ENCODE data around the gene FMNL2.
A peak's percentile ranks its signal among the peaks of the same experiment; 100 is the strongest.

Gene FMNL2

DNA sequence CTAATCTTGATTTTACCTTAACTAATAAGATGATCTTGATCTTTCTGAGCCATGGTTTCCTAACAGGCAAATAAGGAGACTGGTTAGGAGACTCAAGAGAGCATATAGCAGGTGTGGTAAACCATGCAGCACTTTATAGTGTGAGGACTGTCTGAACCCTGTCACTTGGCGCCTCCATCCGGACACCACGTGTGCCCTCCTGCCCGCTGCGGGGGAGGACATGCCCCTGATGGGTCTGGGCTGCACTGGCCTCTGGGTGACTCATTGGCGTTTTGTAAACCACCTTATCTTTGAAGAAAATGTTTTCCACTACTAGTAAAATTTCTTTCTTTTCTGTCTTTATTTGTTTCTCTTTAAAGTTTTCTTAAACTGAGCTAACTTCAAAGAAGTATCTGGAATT lies 131.1 kb downstream of the FMNL2 start:
- Histone ChIP-seq H3K9ac (ENCODE audit: low read length) (no peak overlapping the region), H3K4ac (ENCODE audit: low read depth in 1 of 2, low read length in 2 of 2) (no peak overlapping the region), H2BK5ac (ENCODE audit: low read depth, low read length, poor library complexity, severe bottlenecking) (no peak overlapping the region), H2AFZ (ENCODE audit: low read depth, low read length) (no peak overlapping the region), H3K79me1 (replicated peaks; ENCODE audit: low read length, poor library complexity, severe bottlenecking) (peaks cover 12% of the 10 kb centered on the region), H3K27ac (ENCODE audit: low read length, poor library complexity, severe bottlenecking) (no peak overlapping the region), H3K9me3 (ENCODE audit: control insufficient read depth, low read length) (no peaks in the 10 kb centered on the region), H3K27me3 (ENCODE audit: control insufficient read depth in 1 of 2, insufficient read depth in 1 of 2, low read length in 2 of 2) (no peaks in the 10 kb centered on the region), H3K14ac (ENCODE audit: low read length in 2 of 2) (peak overlapping the region in 1 of 2 experiments; percentile 87), H3K4me1 (ENCODE audit: control insufficient read depth, insufficient read depth, low read depth, low read length) (peaks cover 8% of the 10 kb centered on the region), H4K8ac (ENCODE audit: low read length) (no peak overlapping the region), H2BK15ac (ENCODE audit: low read depth, poor library complexity, severe bottlenecking) (no peak overlapping the region), H2BK12ac (ENCODE audit: low read length in 2 of 2) (no peak overlapping the region), H2BK120ac (ENCODE audit: low read depth, low read length) (no peak overlapping the region), H3K4me3 (ENCODE audit: insufficient read depth in 1 of 2, low read depth in 1 of 2, low read length in 2 of 2) (no peak overlapping the region), H3K23ac (ENCODE audit: low read length in 2 of 2) (no peak overlapping the region), H3K4me2 (ENCODE audit: low read length, poor library complexity, severe bottlenecking) (no peak overlapping the region), H4K91ac (ENCODE audit: low read length) (peak overlapping the region; percentile 18), H3K36me3 (ENCODE audit: control insufficient read depth in 1 of 2, insufficient read depth in 2 of 2, low read depth in 1 of 2, low read length in 2 of 2) (no peaks in the 10 kb centered on the region), H2AK5ac (ENCODE audit: low read length, severe bottlenecking) (no peak overlapping the region), H3K18ac (ENCODE audit: low read depth in 1 of 2, low read length in 2 of 2) (no peak overlapping the region)
- WGBS = 55% methylated on average over 3 of the region's 6 CpGs
- peak; percentile 59 for DNase-seq

DNA sequence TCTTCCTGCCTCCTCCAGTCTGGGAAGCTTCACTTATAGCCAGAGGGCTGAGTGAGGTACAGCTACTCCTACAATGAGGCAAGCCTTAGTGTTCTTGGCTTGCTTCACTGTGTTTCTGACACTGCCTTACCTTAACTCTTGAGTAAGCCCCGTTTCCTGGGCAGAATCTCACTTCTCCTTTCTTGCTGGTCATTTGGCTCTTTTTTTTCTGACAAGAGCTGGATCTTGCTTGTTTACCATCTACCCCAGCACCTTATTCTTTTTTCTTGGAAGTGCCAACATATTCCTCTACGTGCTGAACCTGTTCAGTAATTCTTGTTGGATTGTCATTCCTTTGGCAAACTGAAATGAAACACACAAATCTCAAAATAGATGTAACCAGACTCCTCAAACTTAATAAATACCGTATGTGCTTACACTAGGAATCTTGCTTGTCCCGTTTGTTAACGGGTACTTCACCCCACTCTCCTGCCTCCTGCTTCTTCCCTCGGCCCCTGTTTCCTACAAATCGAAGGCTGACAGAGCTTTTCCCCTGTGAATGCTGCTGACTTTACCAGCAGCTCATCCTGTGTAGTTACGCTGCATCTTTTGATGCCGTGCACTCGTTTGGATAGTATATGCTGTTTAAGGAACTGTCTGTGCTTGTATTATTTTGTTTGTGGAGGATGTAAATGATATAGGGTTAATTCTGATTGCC lies 132.2 kb downstream of the FMNL2 start:
- H2BK5ac ChIP-seq (ENCODE audit: low read depth, low read length, poor library complexity, severe bottlenecking) = no peak overlapping the region
- no peak overlapping the region for H3K4me2 ChIP-seq (ENCODE audit: low read length, poor library complexity, severe bottlenecking)
- H3K4ac ChIP-seq (ENCODE audit: low read depth in 1 of 2, low read length in 2 of 2) = peak overlapping the region in 1 of 2 experiments; percentile 24
- H2BK120ac ChIP-seq (ENCODE audit: low read depth, low read length) = no peak overlapping the region
- H3K27ac ChIP-seq (ENCODE audit: low read length, poor library complexity, severe bottlenecking) = no peak overlapping the region
- H2AK5ac ChIP-seq (ENCODE audit: low read length, severe bottlenecking) = no peak overlapping the region
- H3K14ac ChIP-seq (ENCODE audit: low read length in 2 of 2) = no peak overlapping the region
- no peak overlapping the region for H2BK12ac ChIP-seq (ENCODE audit: low read length in 2 of 2)
- no peak overlapping the region for H3K23ac ChIP-seq (ENCODE audit: low read length in 2 of 2)
- peak overlapping the region; percentile 34 for H3K9ac ChIP-seq (ENCODE audit: low read length)
- no peaks in the 10 kb centered on the region for H3K9me3 ChIP-seq (ENCODE audit: control insufficient read depth, low read length)
- H3K79me1 ChIP-seq (replicated peaks; ENCODE audit: low read length, poor library complexity, severe bottlenecking) = peaks cover 12% of the 10 kb centered on the region
- H3K18ac ChIP-seq (ENCODE audit: low read depth in 1 of 2, low read length in 2 of 2) = peak overlapping the region in 1 of 2 experiments; percentile 67
- peak overlapping the region in 1 of 2 experiments; percentile 38 for H3K4me3 ChIP-seq (ENCODE audit: insufficient read depth in 1 of 2, low read depth in 1 of 2, low read length in 2 of 2)
- H3K4me1 ChIP-seq (ENCODE audit: control insufficient read depth, insufficient read depth, low read depth, low read length) = peaks cover 8% of the 10 kb centered on the region
- H3K36me3 ChIP-seq (ENCODE audit: control insufficient read depth in 1 of 2, insufficient read depth in 2 of 2, low read depth in 1 of 2, low read length in 2 of 2) = no peaks in the 10 kb centered on the region
- H4K91ac ChIP-seq (ENCODE audit: low read length) = no peak overlapping the region
- no peaks in the 10 kb centered on the region for H3K27me3 ChIP-seq (ENCODE audit: control insufficient read depth in 1 of 2, insufficient read depth in 1 of 2, low read length in 2 of 2)
- H4K8ac ChIP-seq (ENCODE audit: low read length) = no peak overlapping the region
- 83% methylated on average over 10 of the region's 10 CpGs for WGBS
- DNase-seq = no peak
- H2BK15ac ChIP-seq (ENCODE audit: low read depth, poor library complexity, severe bottlenecking) = no peak overlapping the region
- no peak overlapping the region for H2AFZ ChIP-seq (ENCODE audit: low read depth, low read length)

DNA sequence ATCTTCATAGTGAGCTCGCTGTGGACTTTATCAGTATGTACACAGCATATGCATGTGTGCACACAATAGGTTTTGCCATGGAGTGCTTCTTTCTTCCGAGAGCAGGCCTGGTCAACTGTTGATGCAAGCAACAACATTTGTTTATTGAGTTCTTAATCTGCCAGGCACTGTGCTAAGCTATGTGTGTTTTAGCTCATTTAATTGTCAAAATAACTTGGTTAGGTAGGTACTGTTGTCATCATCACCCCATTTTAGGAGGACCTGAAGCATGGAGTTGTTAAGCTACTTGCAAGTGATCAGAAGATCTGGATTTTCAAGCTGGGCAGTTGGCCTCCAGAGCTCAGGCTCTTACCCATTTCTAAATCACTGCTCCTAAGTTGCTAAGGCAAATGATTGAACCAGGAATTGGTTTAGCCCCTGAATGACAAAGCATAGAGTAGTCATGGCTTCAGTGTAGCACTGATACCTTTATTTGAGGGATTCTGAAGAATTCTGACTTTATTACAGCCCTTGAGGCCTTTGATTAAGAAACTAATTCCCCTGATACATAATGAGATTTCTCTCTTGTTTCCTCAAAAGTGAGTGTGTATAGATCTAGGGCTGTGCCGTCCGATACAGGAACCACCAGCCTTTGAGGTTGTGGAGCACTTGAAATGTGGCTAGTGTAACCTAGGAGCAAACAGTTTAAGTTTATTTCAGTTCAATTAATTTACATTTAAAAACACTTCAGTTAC lies 132.9 kb downstream of the FMNL2 start:
- H2BK12ac ChIP-seq (ENCODE audit: low read length in 2 of 2) = no peak overlapping the region
- H3K27ac ChIP-seq (ENCODE audit: low read length, poor library complexity, severe bottlenecking) = no peak overlapping the region
- H3K4me2 ChIP-seq (ENCODE audit: low read length, poor library complexity, severe bottlenecking) = no peak overlapping the region
- no peak overlapping the region for H3K14ac ChIP-seq (ENCODE audit: low read length in 2 of 2)
- no peak overlapping the region for H3K18ac ChIP-seq (ENCODE audit: low read depth in 1 of 2, low read length in 2 of 2)
- no peak overlapping the region for H4K8ac ChIP-seq (ENCODE audit: low read length)
- no peaks in the 10 kb centered on the region for H3K9me3 ChIP-seq (ENCODE audit: control insufficient read depth, low read length)
- H3K9ac ChIP-seq (ENCODE audit: low read length) = peak overlapping the region; percentile 34
- H3K27me3 ChIP-seq (ENCODE audit: control insufficient read depth in 1 of 2, insufficient read depth in 1 of 2, low read length in 2 of 2) = no peaks in the 10 kb centered on the region
- no peak overlapping the region for H2BK5ac ChIP-seq (ENCODE audit: low read depth, low read length, poor library complexity, severe bottlenecking)
- no peak overlapping the region for H2AFZ ChIP-seq (ENCODE audit: low read depth, low read length)
- H3K4ac ChIP-seq (ENCODE audit: low read depth in 1 of 2, low read length in 2 of 2) = no peak overlapping the region
- no peak overlapping the region for H2BK120ac ChIP-seq (ENCODE audit: low read depth, low read length)
- H3K79me1 ChIP-seq (replicated peaks; ENCODE audit: low read length, poor library complexity, severe bottlenecking) = peaks cover 11% of the 10 kb centered on the region
- peak overlapping the region in 1 of 2 experiments; percentile 38 for H3K4me3 ChIP-seq (ENCODE audit: insufficient read depth in 1 of 2, low read depth in 1 of 2, low read length in 2 of 2)
- no peak for DNase-seq
- H3K4me1 ChIP-seq (ENCODE audit: control insufficient read depth, insufficient read depth, low read depth, low read length) = peaks cover 8% of the 10 kb centered on the region
- H3K23ac ChIP-seq (ENCODE audit: low read length in 2 of 2) = no peak overlapping the region
- H4K91ac ChIP-seq (ENCODE audit: low read length) = no peak overlapping the region
- H3K36me3 ChIP-seq (ENCODE audit: control insufficient read depth in 1 of 2, insufficient read depth in 2 of 2, low read depth in 1 of 2, low read length in 2 of 2) = no peaks in the 10 kb centered on the region
- H2BK15ac ChIP-seq (ENCODE audit: low read depth, poor library complexity, severe bottlenecking) = no peak overlapping the region
- WGBS = 80% methylated on average over 2 of the region's 4 CpGs
- no peak overlapping the region for H2AK5ac ChIP-seq (ENCODE audit: low read length, severe bottlenecking)

DNA sequence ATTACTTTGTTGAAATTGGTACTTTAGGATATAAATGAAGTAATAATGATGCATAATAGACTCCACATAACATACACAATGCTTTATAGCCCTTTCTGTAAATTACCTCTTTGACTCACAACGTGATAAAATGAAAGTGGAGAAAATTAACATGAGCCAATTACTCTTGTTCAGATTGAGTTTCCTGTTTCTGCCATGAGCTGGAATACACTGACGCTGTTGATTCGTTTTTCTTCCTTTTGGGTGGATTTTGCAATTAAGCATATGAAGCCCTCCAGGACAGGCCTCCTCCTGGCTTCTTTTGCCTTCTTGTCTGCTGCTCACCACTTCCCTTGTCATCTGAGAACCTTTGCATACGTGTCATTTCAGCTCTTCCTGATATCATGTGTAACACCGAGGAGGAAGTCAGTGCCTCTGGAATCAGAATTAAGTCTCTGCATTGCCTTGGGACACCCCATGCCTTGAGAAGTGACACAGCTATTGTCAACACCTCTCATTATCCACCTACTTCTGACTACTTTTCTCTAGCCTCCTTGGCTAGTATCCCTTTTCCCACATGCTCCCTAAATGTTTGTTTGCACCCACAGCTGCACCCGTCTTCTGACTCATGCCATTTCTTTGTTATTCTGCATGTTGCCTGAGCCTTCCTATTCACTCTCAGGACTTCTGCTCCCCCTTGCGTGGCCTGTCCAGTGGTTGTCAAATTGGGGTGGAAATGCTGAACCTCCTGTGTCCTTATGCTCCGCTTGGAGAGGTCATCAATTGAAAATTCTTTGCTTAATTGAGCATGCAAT lies 134.1 kb downstream of the FMNL2 start:
- H3K23ac ChIP-seq (ENCODE audit: low read length in 2 of 2) = no peak overlapping the region
- WGBS = 44% methylated on average over 8 of the region's 8 CpGs

More for the DNA sequence above, 134.1 kb downstream of the FMNL2 start:
- no peak overlapping the region for H3K4me2 ChIP-seq (ENCODE audit: low read length, poor library complexity, severe bottlenecking)
- H3K4me1 ChIP-seq (ENCODE audit: control insufficient read depth, insufficient read depth, low read depth, low read length) = peaks cover 11% of the 10 kb centered on the region
- peak overlapping the region in 1 of 2 experiments; percentile 4 for H3K14ac ChIP-seq (ENCODE audit: low read length in 2 of 2)
- no peaks in the 10 kb centered on the region for H3K36me3 ChIP-seq (ENCODE audit: control insufficient read depth in 1 of 2, insufficient read depth in 2 of 2, low read depth in 1 of 2, low read length in 2 of 2)
- H2BK12ac ChIP-seq (ENCODE audit: low read length in 2 of 2) = peak overlapping the region in 1 of 2 experiments; percentile 29
- H4K8ac ChIP-seq (ENCODE audit: low read length) = no peak overlapping the region
- H3K18ac ChIP-seq (ENCODE audit: low read depth in 1 of 2, low read length in 2 of 2) = peak overlapping the region in 1 of 2 experiments; percentile 76
- H3K27ac ChIP-seq (ENCODE audit: low read length, poor library complexity, severe bottlenecking) = peak overlapping the region; percentile 2
- no peak overlapping the region for H2BK5ac ChIP-seq (ENCODE audit: low read depth, low read length, poor library complexity, severe bottlenecking)
- H3K79me1 ChIP-seq (replicated peaks; ENCODE audit: low read length, poor library complexity, severe bottlenecking) = peaks cover 16% of the 10 kb centered on the region
- no peak overlapping the region for H2AK5ac ChIP-seq (ENCODE audit: low read length, severe bottlenecking)
- H2AFZ ChIP-seq (ENCODE audit: low read depth, low read length) = no peak overlapping the region
- H3K9me3 ChIP-seq (ENCODE audit: control insufficient read depth, low read length) = no peaks in the 10 kb centered on the region
- no peak overlapping the region for H3K4ac ChIP-seq (ENCODE audit: low read depth in 1 of 2, low read length in 2 of 2)
- H3K27me3 ChIP-seq (ENCODE audit: control insufficient read depth in 1 of 2, insufficient read depth in 1 of 2, low read length in 2 of 2) = no peaks in the 10 kb centered on the region
- H2BK15ac ChIP-seq (ENCODE audit: low read depth, poor library complexity, severe bottlenecking) = no peak overlapping the region
- no peak overlapping the region for H2BK120ac ChIP-seq (ENCODE audit: low read depth, low read length)
- no peak for DNase-seq
- H3K9ac ChIP-seq (ENCODE audit: low read length) = peak overlapping the region; percentile 31
- peak overlapping the region in 1 of 2 experiments; percentile 37 for H3K4me3 ChIP-seq (ENCODE audit: insufficient read depth in 1 of 2, low read depth in 1 of 2, low read length in 2 of 2)
- no peak overlapping the region for H4K91ac ChIP-seq (ENCODE audit: low read length)

Data from mesenchymal stem cell (in vitro differentiated cells and primary cell).